Urothelium cell line (cell line): Measurements from ENCODE around the gene LMO3.

Source experiments
- DNase-seq: peaks from one replicate; pipeline ENCODE4 v3.0.0; 2011; ENCODE audit warnings: low spot score, mixed read lengths
- FAIRE-seq: peaks from 2 replicates; lab custom pipeline; 2011; peaks lifted over from hg19 to GRCh38; lab: Jason Lieb, UNC

The LMO3 gene

GRCh38 chr12:16606117-16606200, at the start of gene LMO3:
LMO3 (minus strand) TSS chr12:16606162; CDS start chr12:16600860, 5,302 bp downstream.
- FAIRE-seq (no peak), DNase-seq (no peak)

GRCh38 chr12:16636435-16637055, 30.6 kb upstream of the LMO3 start:
- DNase-seq (no peak), FAIRE-seq (no peak)

GRCh38 chr12:16634786-16635185, 28.8 kb upstream of the LMO3 start:
- FAIRE-seq (no peak), DNase-seq (no peak)

- FAIRE-seq (no peak), DNase-seq (no peak)
These were observed 21.0 kb upstream of the LMO3 start for GRCh38 chr12:16626991-16627390.

- FAIRE-seq: no peak
These were observed 16.4 kb upstream of the LMO3 start for GRCh38 chr12:16622338-16622737.

GRCh38 chr12:16619537-16619936, 13.6 kb upstream of the LMO3 start:
- FAIRE-seq (no peak), DNase-seq (no peak)

More at GRCh38 chr12:16622338-16622737, 16.4 kb upstream of the LMO3 start:
- DNase-seq: no peak

GRCh38 chr12:16618256-16618655, 12.3 kb upstream of the LMO3 start:
- DNase-seq (no peak), FAIRE-seq (no peak)

- DNase-seq (no peak), FAIRE-seq (no peak)
These were observed 7.2 kb upstream of the LMO3 start for GRCh38 chr12:16613199-16613598.

GRCh38 chr12:16612647-16613046, 6.7 kb upstream of the LMO3 start:
- FAIRE-seq: no peak
- DNase-seq: no peak

- FAIRE-seq (no peak), DNase-seq (no peak)
These were observed 5.2 kb upstream of the LMO3 start for GRCh38 chr12:16611146-16611545.

GRCh38 chr12:16610743-16611142, 4.8 kb upstream of the LMO3 start:
- DNase-seq (no peak), FAIRE-seq (peak; percentile 32)

GRCh38 chr12:16610001-16610585, 4.1 kb upstream of the LMO3 start:
- no peak for FAIRE-seq

GRCh38 chr12:16608946-16609539, 3.1 kb upstream of the LMO3 start:
- DNase-seq (no peak), FAIRE-seq (no peak)

More at GRCh38 chr12:16610001-16610585, 4.1 kb upstream of the LMO3 start:
- DNase-seq: no peak

GRCh38 chr12:16607906-16608775, 2.2 kb upstream of the LMO3 start:
- FAIRE-seq (no peak), DNase-seq (no peak)

- DNase-seq: no peak
- no peak for FAIRE-seq
These were observed 1.0 kb upstream of the LMO3 start for GRCh38 chr12:16606991-16607390.

GRCh38 chr12:16606201-16606849, 363 bp upstream of the LMO3 start:
- DNase-seq (peak; percentile 55), FAIRE-seq (no peak)

- FAIRE-seq: no peak
- peak; percentile 33 for DNase-seq
These were observed 283 bp downstream of the LMO3 start for GRCh38 chr12:16605642-16606116.

- no peak for FAIRE-seq
- no peak for DNase-seq
These were observed 1.2 kb downstream of the LMO3 start for GRCh38 chr12:16604596-16605252.

- FAIRE-seq (no peak), DNase-seq (no peak)
These were observed 1.9 kb downstream of the LMO3 start for GRCh38 chr12:16603916-16604575.

- DNase-seq (no peak), FAIRE-seq (no peak)
These were observed 2.6 kb downstream of the LMO3 start for GRCh38 chr12:16603260-16603915.
